HG02884 (cell line): ENCODE measurements around the gene DTX3L.
A peak's percentile ranks its signal among the peaks of the same experiment; 100 is the strongest.

ENCODE experiments used
- ATAC-seq: cut with Tn5 transposase; IDR thresholded peaks from one replicate; pipeline ENCODE4 v1.9.1; 2021; ENCODE audit warnings: mild to moderate bottlenecking, moderate library complexity; ENCODE audit not compliant: unreplicated experiment

Gene DTX3L

DNA sequence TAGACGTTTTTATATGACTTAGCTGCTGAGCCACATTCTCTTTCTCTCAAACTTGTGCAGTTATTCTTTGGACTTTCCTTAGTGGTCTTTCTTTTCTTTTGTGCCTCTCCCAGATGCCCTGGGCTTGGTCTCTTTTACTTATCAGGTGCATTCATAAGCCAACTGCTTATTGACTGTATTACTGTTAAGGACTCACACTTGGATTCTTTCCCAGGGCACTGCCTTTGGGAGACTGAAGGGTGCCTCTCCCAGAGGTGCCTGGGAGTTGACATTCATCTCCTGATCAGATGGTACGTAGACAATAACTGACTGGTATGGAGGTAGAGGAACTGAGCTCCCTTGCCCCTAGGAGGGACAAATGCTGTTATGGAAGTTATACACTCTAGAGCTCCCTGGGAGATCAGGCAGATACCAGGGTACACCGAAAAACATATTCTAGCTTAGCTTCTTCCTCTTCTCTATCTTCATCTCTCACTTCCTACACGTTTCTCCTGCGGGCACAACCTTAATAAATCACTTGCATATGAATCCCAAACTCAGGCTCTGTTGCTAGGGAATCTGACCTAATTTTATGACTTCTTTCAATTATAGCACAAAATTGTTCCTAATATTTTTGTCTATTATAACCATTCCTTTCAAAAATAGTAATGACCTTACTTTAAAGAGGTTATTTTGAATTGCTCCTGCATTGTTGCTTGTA lies 38.0 kb downstream of the DTX3L start:
- no peak for ATAC-seq

DNA sequence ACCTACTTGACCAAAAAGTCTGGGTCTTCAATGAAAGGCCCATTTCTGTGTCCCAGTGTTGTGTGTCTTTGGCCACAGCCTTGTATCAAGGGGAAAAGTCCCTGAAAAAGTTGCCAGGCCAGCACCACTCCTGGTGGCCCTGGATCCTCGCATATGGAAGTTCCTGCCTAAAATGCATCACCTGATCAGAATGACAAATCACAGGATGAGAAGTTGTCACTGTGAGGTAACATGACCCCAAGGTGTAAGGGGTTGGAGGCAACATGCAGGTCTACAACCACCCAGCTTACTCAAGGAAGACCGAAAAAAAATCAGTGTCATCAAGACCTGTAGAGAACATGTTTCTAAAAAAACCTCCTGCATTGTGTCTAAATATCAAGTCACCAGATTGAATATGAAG lies 38.9 kb downstream of the DTX3L start:
- no peak for ATAC-seq

DNA sequence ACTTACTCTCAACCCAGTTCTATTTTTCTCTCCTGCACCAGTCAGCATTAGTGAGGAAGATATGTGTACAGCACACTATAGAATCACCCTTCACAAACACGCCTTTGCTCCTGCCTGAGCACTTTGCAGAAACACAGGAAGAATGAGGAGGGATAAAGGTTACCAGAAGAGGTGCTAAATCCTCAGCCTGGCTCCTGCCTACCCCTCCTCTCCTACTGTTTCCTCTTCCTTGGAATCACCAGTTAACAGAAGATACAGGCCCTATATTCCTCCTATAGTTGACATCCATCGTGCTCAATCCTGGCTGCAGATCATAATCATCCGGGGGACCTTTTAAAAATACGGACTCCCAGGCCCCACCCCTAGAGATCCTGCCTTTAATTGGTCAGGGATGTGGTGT lies 42.2 kb downstream of the DTX3L start:
- no peak for ATAC-seq

DNA sequence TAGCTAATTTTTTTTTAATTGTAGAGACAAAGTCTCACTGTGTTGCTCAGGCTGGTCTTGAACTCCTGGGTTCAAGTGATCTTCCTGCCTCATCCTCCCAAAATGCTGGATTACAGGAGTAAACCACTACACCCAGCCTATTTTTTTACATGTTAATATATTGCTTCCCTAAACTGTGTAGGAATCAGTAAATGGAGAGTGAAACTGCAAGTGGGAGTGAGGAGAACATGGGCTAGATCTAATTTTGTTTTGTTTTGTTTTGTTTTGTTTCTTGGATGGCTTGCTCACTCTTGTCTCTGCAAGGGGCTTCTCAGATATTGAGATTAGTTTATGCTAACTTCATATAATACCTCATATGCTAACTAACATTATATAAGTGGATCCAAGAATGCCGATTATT lies 44.8 kb downstream of the DTX3L start:
- no peak for ATAC-seq

DNA sequence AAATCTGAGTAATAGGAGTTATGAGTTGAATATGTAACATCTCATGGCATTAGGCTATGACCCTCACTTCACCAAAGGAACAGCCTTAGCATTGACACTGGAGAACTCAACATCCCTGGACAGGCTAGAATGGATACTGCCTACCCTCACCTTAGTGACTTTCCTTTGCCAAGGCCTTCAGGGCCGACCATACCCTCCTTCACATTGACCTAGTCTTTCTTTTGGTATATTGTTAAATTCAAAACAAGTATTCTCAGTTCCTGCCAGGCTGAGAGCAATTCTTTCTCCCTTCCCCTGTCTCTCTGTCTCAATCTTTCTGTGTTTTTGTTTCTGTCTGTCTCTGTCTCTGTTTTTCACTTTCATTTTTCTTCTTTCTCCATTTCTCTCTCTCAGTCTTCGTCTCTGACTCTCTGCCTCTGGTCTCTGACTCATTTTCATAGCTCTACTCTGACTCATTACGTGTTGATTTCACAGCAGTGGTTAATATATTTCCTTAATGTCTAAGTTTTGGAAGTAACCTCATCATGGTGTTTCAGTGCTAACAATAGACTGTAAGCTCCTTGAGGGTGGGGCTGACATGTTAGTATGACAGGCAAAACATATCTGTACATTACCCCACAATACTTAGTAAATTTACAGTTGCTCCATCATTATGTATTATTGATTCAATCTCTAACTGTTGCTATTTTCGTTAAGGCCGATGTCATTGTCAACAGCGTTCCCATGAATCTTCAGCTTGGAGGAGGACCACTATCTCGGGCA lies 45.8 kb downstream of the DTX3L start:
- peak; percentile 94 for ATAC-seq

DNA sequence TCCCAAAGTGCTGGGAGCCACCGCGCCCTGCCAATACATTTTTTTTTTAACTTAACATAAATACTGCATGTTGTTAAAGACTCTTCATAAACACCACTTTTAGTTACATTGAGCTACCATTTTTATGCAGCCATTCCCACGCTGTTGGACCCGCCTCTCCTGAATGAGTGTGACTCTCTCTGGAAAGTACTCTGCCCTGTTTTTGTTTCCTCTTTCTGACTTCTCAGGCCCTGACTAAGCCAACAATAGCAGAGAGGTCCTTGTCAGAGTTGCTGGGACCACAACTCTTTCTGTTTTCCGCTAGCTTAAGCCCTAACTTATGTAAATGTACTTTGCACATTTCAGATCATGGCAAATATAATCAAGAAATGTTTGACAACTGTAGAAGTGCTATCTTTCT lies 48.6 kb downstream of the DTX3L start:
- ATAC-seq, result no peak

DNA sequence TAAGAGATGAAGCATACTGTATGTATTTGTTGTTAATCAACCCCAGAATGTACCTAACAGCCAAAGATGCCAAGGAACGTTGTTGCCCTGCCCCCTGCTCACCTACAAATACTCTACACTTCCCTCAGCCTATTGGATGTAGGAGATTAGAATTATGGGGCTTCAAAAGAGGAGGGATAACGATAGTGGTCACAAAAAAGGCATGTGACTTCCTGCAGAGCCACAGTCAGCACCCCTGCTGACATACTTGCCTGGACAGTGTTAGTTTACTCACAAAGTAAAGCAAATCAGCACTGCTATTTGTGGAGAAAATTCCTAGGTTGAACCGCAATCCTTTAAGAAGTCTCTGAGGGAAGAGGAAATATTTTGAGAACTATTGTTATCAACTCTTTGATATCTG lies 51.2 kb downstream of the DTX3L start:
- ATAC-seq, result no peak

GRCh38 chr3:122618614-122619013 lies 54.5 kb downstream of the DTX3L start:
- no peak for ATAC-seq

- no peak for ATAC-seq
Measured at GRCh38 chr3:122619040-122619439, 54.9 kb downstream of the DTX3L start.

DNA sequence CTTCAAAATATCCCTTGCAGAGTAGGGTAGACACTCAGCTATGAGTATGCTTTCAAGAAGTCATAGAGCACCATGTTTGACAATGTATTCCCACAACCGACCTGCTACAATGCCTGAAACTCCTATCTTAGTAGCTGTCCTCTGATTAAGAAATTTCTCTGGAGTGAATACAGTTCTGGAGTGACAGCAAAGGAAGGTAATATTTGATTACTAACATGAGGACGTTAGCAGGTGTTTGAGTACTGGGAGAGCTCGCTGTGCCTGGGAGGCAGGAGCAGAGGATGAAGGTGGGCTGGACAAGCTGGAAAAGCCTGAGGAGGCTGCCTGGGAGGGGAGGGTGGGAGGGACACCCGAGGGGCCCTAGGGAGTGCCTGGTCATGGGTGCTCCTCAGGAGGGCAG lies 56.3 kb downstream of the DTX3L start:
- ATAC-seq, result no peak

- ATAC-seq, result peak; percentile 33
Measured at GRCh38 chr3:122621112-122621511, 57.0 kb downstream of the DTX3L start.

- no peak for ATAC-seq
Measured at GRCh38 chr3:122623031-122623829, 59.1 kb downstream of the DTX3L start.
